ENCODE measurements around the gene HS1BP3. TPM values are rescaled to one million over a fixed set of nuclear protein-coding genes. Genes with fewer than 3 reads are reported as not detected.

The HS1BP3 gene
- total and polyA plus RNA-seq, 2 of the 13 experiments (the other 11 are each of a cell fraction or from before 2014, with no cell fraction given): 15.2 to 22.0 TPM

- TF ChIP-seq, protein P1, sequence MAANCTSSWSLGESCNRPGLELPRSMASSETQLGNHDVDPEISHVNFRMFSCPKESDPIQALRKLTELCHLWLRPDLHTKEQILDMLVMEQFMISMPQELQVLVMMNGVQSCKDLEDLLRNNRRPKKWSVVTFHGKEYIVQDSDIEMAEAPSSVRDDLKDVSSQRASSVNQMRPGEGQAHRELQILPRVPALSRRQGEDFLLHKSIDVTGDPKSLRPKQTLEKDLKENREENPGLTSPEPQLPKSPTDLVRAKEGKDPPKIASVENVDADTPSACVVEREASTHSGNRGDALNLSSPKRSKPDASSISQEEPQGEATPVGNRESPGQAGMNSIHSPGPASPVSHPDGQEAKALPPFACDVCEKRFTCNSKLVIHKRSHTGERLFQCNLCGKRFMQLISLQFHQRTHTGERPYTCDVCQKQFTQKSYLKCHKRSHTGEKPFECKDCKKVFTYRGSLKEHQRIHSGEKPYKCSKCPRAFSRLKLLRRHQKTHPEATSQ (CRISPR knock-in tag; IDR thresholded peaks at IDR 0.05; ENCODE audit: borderline replicate concordance): no peak
- TF ChIP-seq ZNF775 (CRISPR knock-in tag; IDR thresholded peaks at IDR 0.05; ENCODE audit: borderline replicate concordance) (no peak), FIP1L1 (IDR thresholded peaks at IDR 0.05; ENCODE audit: borderline replicate concordance, insufficient read depth, low read depth, low read length) (no peak), NBN (conservative IDR thresholded peaks at IDR 0.05) (no peak), ZNF451 (CRISPR knock-in tag; IDR thresholded peaks at IDR 0.05) (no peak), PRMT3 (CRISPR knock-in tag; IDR thresholded peaks at IDR 0.05; ENCODE audit: borderline replicate concordance, low read depth) (no peak), ZNF589 (CRISPR knock-in tag; conservative IDR thresholded peaks at IDR 0.05) (no peak), GPN1 (CRISPR knock-in tag; IDR thresholded peaks at IDR 0.05; ENCODE audit: borderline replicate concordance) (no peak), DNMT3B (CRISPR knock-in tag; conservative IDR thresholded peaks at IDR 0.05) (no peak), HES4 (CRISPR knock-in tag; IDR thresholded peaks at IDR 0.05; ENCODE audit: borderline replicate concordance) (no peak), BHLHE40 (IDR thresholded peaks at IDR 0.05; ENCODE audit: low read length) (no peak), ZMYM3 (CRISPR knock-in tag; IDR thresholded peaks at IDR 0.05) (no peak), KMT2B (CRISPR knock-in tag; IDR thresholded peaks at IDR 0.05) (no peak), MAX (IDR thresholded peaks at IDR 0.05) (peak; percentile 62), SNAI1 (CRISPR knock-in tag; IDR thresholded peaks at IDR 0.05; ENCODE audit: borderline replicate concordance) (no peak), MYC (CRISPR knock-in tag; IDR thresholded peaks at IDR 0.05; ENCODE audit: borderline replicate concordance) (peak; percentile 34; the same call in 1 of the 2 replicates), FOXO4 (CRISPR knock-in tag; conservative IDR thresholded peaks at IDR 0.05) (no peak), MTF2 (CRISPR knock-in tag; IDR thresholded peaks at IDR 0.05; ENCODE audit: borderline replicate concordance) (no peak), ZNF296 (CRISPR knock-in tag; conservative IDR thresholded peaks at IDR 0.05) (0 out of 2 replicates have a peak, but pooled peaks have one; percentile 49), PCBP2 (optimal IDR thresholded peaks at IDR 0.05; ENCODE audit: low read depth, low read length, poor library complexity, severe bottlenecking) (no peak), ZHX1 (CRISPR knock-in tag; IDR thresholded peaks at IDR 0.05; ENCODE audit: low read depth) (peak; percentile 14; the same call in 1 of the 2 replicates)
- TF ChIP-seq, protein P2, sequence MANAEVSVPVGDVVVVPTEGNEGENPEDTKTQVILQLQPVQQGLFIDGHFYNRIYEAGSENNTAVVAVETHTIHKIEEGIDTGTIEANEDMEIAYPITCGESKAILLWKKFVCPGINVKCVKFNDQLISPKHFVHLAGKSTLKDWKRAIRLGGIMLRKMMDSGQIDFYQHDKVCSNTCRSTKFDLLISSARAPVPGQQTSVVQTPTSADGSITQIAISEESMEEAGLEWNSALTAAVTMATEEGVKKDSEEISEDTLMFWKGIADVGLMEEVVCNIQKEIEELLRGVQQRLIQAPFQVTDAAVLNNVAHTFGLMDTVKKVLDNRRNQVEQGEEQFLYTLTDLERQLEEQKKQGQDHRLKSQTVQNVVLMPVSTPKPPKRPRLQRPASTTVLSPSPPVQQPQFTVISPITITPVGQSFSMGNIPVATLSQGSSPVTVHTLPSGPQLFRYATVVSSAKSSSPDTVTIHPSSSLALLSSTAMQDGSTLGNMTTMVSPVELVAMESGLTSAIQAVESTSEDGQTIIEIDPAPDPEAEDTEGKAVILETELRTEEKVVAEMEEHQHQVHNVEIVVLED (CRISPR knock-in tag; IDR thresholded peaks at IDR 0.05; ENCODE audit: borderline replicate concordance): no peak
Observed at GRCh38 chr2:20664431-20665242, 13.7 kb upstream of the HS1BP3 start (continued).

Data from HepG2 (cell line).